HEK293 (cell line): ENCODE data around the gene SNX8.

Source experiments
- CTCF ChIA-PET: fragments of 350-600 bp; formaldehyde crosslinking; extraction: SDS; loops from one replicate; lab custom pipeline; 2021; ENCODE audit warnings: antibody characterized with exemption; lab: Yijun Ruan, JAX
- POLR2A ChIA-PET: fragments of 300-600 bp; formaldehyde crosslinking; extraction: SDS; loops from one replicate; lab custom pipeline; 2020; ENCODE audit warnings: antibody characterized with exemption, inconsistent platforms; lab: Yijun Ruan, JAX
- H3K27ac ChIP-seq: fragments of 200-500 bp; sonication (Bioruptor generic); 2 replicates; pipeline ENCODE4 v1.5.1; 2014; ENCODE audit warnings: low read depth, low read length, control low read depth, inconsistent platforms; ENCODE audit errors: extremely low read depth
- H3K36me3 ChIP-seq, 2 experiments: fragments of 200-500 bp in 1 of 2; sonication (Bioruptor generic) in 1 of 2; 1 replicate in 1 of 2; 2 replicates in 1 of 2; pipeline ENCODE4 v1.5.1; 2014 to 2017; ENCODE audit warnings: inconsistent platforms in 2 of 2, low read length in 2 of 2; ENCODE audit not compliant: control insufficient read depth in 2 of 2, insufficient read depth in 1 of 2
- H3K4me1 ChIP-seq: fragments of 200-500 bp; sonication (Bioruptor generic); 2 replicates; pipeline ENCODE4 v1.5.1; 2014; ENCODE audit warnings: mild to moderate bottlenecking, low read length, inconsistent platforms; ENCODE audit not compliant: control insufficient read depth, insufficient read depth
- H3K4me3 ChIP-seq: 2 replicates; pipeline ENCODE4 v1.5.1; 2011; ENCODE audit warnings: low read depth, mild to moderate bottlenecking, control low read depth, low read length, moderate library complexity
- H3K9me3 ChIP-seq: fragments of 200-500 bp; sonication (Bioruptor generic); 2 replicates; pipeline ENCODE4 v1.5.1; 2014; ENCODE audit warnings: low read depth, low read length, inconsistent platforms; ENCODE audit not compliant: control insufficient read depth, insufficient read depth
- BCL6B ChIP-seq: fragments of 450-650 bp; formaldehyde crosslinking; IDR thresholded peaks from 2 replicates; pipeline ENCODE4 v1.5.1; 2017; ENCODE audit warnings: missing biosample characterization, missing genetic modification characterization
- EGR2 ChIP-seq: fragments of 450-650 bp; formaldehyde crosslinking; IDR thresholded peaks from 2 replicates; pipeline ENCODE4 v1.5.1; 2016; ENCODE audit warnings: low read depth, missing biosample characterization, missing genetic modification characterization
- KLF1 ChIP-seq: fragments of 450-650 bp; formaldehyde crosslinking; IDR thresholded peaks from 2 replicates; pipeline ENCODE4 v1.5.1; 2016; ENCODE audit warnings: missing biosample characterization, missing genetic modification characterization
- KLF10 ChIP-seq: fragments of 450-650 bp; IDR thresholded peaks from 2 replicates; pipeline ENCODE4 v1.5.1; 2018; ENCODE audit warnings: missing biosample characterization, mild to moderate bottlenecking, missing genetic modification characterization
- KLF7 ChIP-seq: fragments of 450-650 bp; formaldehyde crosslinking; IDR thresholded peaks from 2 replicates; pipeline ENCODE4 v1.5.1; 2016; ENCODE audit warnings: missing biosample characterization, missing genetic modification characterization, borderline replicate concordance
- MEIS1 ChIP-seq: sonication (generic); formaldehyde crosslinking; IDR thresholded peaks from 2 replicates; pipeline ENCODE4 v1.8.1; 2022; ENCODE audit warnings: missing genetic modification reagents, mild to moderate bottlenecking, borderline replicate concordance
- MYNN ChIP-seq: fragments of 450-650 bp; formaldehyde crosslinking; IDR thresholded peaks from 2 replicates; pipeline ENCODE4 v1.5.1; 2016; ENCODE audit warnings: missing biosample characterization, missing genetic modification characterization, borderline replicate concordance
- PRDM10 ChIP-seq: fragments of 450-650 bp; formaldehyde crosslinking; IDR thresholded peaks from 2 replicates; pipeline ENCODE4 v1.5.1; 2016; ENCODE audit warnings: missing biosample characterization, missing genetic modification characterization
- SP3 ChIP-seq: fragments of 450-650 bp; formaldehyde crosslinking; IDR thresholded peaks from 2 replicates; pipeline ENCODE4 v1.5.1; 2016; ENCODE audit warnings: missing biosample characterization, missing genetic modification characterization
- ZBTB8A ChIP-seq: fragments of 450-650 bp; formaldehyde crosslinking; IDR thresholded peaks from 2 replicates; pipeline ENCODE4 v1.5.1; 2016; ENCODE audit warnings: missing biosample characterization, missing genetic modification characterization
- ZFHX2 ChIP-seq: fragments of 450-650 bp; formaldehyde crosslinking; conservative IDR thresholded peaks from 2 replicates; pipeline ENCODE4 v1.5.1; 2016; ENCODE audit warnings: missing biosample characterization, missing genetic modification characterization
- ZIC2 ChIP-seq: fragments of 450-650 bp; formaldehyde crosslinking; IDR thresholded peaks from 2 replicates; pipeline ENCODE4 v1.5.1; 2016; ENCODE audit warnings: missing biosample characterization, missing genetic modification characterization
- ZNF140 ChIP-seq: fragments of 450-650 bp; formaldehyde crosslinking; IDR thresholded peaks from 2 replicates; pipeline ENCODE4 v1.5.1; 2016; ENCODE audit warnings: missing biosample characterization, missing genetic modification characterization
- ZNF174 ChIP-seq: fragments of 450-650 bp; formaldehyde crosslinking; IDR thresholded peaks from 2 replicates; pipeline ENCODE4 v1.5.0; 2017; ENCODE audit warnings: missing biosample characterization, mild to moderate bottlenecking, missing genetic modification characterization
- ZNF2 ChIP-seq: fragments of 450-650 bp; formaldehyde crosslinking; IDR thresholded peaks from 2 replicates; pipeline ENCODE4 v1.5.1; 2016; ENCODE audit warnings: missing biosample characterization, missing genetic modification characterization
- ZNF202 ChIP-seq: fragments of 450-650 bp; formaldehyde crosslinking; IDR thresholded peaks from 2 replicates; pipeline ENCODE4 v1.5.1; 2016; ENCODE audit warnings: missing biosample characterization, missing genetic modification characterization, borderline replicate concordance
- ZNF214 ChIP-seq: fragments of 450-650 bp; formaldehyde crosslinking; IDR thresholded peaks from 2 replicates; pipeline ENCODE4 v1.5.1; 2017; ENCODE audit warnings: missing biosample characterization, mild to moderate bottlenecking, missing genetic modification characterization, borderline replicate concordance
- ZNF324 ChIP-seq: fragments of 450-650 bp; formaldehyde crosslinking; IDR thresholded peaks from 2 replicates; pipeline ENCODE4 v1.5.1; 2016; ENCODE audit warnings: missing biosample characterization, missing genetic modification characterization
- ZNF366 ChIP-seq: fragments of 450-650 bp; formaldehyde crosslinking; conservative IDR thresholded peaks from 2 replicates; pipeline ENCODE4 v1.5.1; 2016; ENCODE audit warnings: missing biosample characterization, missing genetic modification characterization
- ZNF404 ChIP-seq: fragments of 450-650 bp; formaldehyde crosslinking; IDR thresholded peaks from 2 replicates; pipeline ENCODE4 v1.5.1; 2017; ENCODE audit warnings: missing biosample characterization, missing genetic modification characterization
- ZNF521 ChIP-seq: fragments of 450-650 bp; formaldehyde crosslinking; IDR thresholded peaks from 2 replicates; pipeline ENCODE4 v1.5.1; 2017; ENCODE audit warnings: missing biosample characterization, mild to moderate bottlenecking, missing genetic modification characterization
- ZNF529 ChIP-seq: fragments of 450-650 bp; formaldehyde crosslinking; IDR thresholded peaks from 2 replicates; pipeline ENCODE4 v1.5.1; 2017; ENCODE audit warnings: missing genetic modification characterization, missing biosample characterization; ENCODE audit not compliant: insufficient replicate concordance
- ZNF530 ChIP-seq: fragments of 450-650 bp; formaldehyde crosslinking; IDR thresholded peaks from 2 replicates; pipeline ENCODE4 v1.5.1; 2016; ENCODE audit warnings: low read depth, missing biosample characterization, missing genetic modification characterization
- ZNF544 ChIP-seq: fragments of 450-650 bp; formaldehyde crosslinking; IDR thresholded peaks from 2 replicates; pipeline ENCODE4 v1.5.0; 2017; ENCODE audit warnings: missing biosample characterization, missing genetic modification characterization
- ZNF768 ChIP-seq: fragments of 450-650 bp; formaldehyde crosslinking; IDR thresholded peaks from 2 replicates; pipeline ENCODE4 v1.5.1; 2018; ENCODE audit warnings: missing biosample characterization, mild to moderate bottlenecking, missing genetic modification characterization
- ZNF830 ChIP-seq: fragments of 450-650 bp; IDR thresholded peaks from 2 replicates; pipeline ENCODE4 v1.5.0; 2018; ENCODE audit warnings: missing biosample characterization, missing genetic modification characterization, low read depth, mild to moderate bottlenecking, moderate library complexity
- TF ChIP-seq, protein P1 (sequence below): fragments of 450-650 bp; formaldehyde crosslinking; IDR thresholded peaks from 2 replicates; pipeline ENCODE4 v1.5.1; 2017; ENCODE audit warnings: missing biosample characterization, missing genetic modification characterization
- TF ChIP-seq, protein P2 (sequence below): fragments of 450-650 bp; formaldehyde crosslinking; IDR thresholded peaks from 2 replicates; pipeline ENCODE4 v1.5.1; 2016; ENCODE audit warnings: missing biosample characterization, missing genetic modification characterization

The SNX8 gene

DNA sequence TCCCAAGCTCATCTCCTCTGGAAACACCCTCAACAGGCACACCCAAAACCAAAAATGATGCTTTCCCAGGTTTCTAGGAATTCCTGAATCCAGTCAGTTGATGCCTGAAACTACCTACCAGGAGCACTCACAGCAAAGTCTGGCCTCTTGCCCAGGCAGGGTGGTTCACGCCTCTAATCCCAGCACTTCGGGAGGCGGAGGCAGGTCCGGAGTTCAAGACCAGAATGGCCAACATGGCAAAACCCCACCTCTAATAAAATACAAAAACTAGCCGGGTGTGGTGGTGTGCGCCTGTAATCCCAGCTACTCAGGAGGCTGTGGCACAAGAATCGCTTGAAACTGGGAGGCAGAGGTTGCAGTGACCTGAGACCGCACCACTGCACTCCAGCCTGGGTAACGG lies 83.4 kb downstream of the SNX8 start:
- Histone ChIP-seq H3K27ac (no peak overlapping the region), H3K36me3 (peaks cover 15 to 63% of the 10 kb centered on the region in 2 experiments), H3K9me3 (no peaks in the 10 kb centered on the region), H3K4me1 (peaks cover 2% of the 10 kb centered on the region; the same call in 1 of the 2 replicates), H3K4me3 (no peak overlapping the region)
- POLR2A ChIA-PET = no interaction called here
- no peak for TF ChIP-seq ZNF404
- no peak for TF ChIP-seq ZNF214 (tag by site-specific recombination)
- TF ChIP-seq ZBTB8A = no peak
- TF ChIP-seq KLF1 (tag by site-specific recombination) = peak; percentile 61; the same call in 1 of the 2 replicates
- no peak for TF ChIP-seq ZNF530 (tag by site-specific recombination)
- no peak for TF ChIP-seq ZNF202 (tag by site-specific recombination)
- TF ChIP-seq ZNF174 (tag by site-specific recombination) = no peak
- TF ChIP-seq ZNF140 (tag by site-specific recombination) = no peak
- no peak for TF ChIP-seq KLF7 (tag by site-specific recombination)
- peak; percentile 88 for TF ChIP-seq BCL6B
- CTCF ChIA-PET = interaction anchor here (0.6 to 2.8 kb wide), 3 partner anchors 10 to 117 kb away, joined by 3 to 7 read pairs (median 4); partner anchors contain the start of genes MRM2 and NUDT1

GRCh38 chr7:2230226-2230625 lies 84.0 kb downstream of the SNX8 start:
- ChIA-PET POLR2A (no interaction called here), CTCF (interaction anchor here (0.6 to 2.8 kb wide), 3 partner anchors 11 to 118 kb away, joined by 3 to 7 read pairs (median 3); partner anchors contain the start of genes MRM2 and NUDT1)
- H3K4me3 ChIP-seq = no peak overlapping the region
- H3K27ac ChIP-seq = no peak overlapping the region
- H3K36me3 ChIP-seq = peaks cover 14 to 63% of the 10 kb centered on the region in 2 experiments
- TF ChIP-seq MYNN (tag by site-specific recombination) = no peak
- TF ChIP-seq ZIC2 (tag by site-specific recombination) = no peak
- TF ChIP-seq EGR2 (tag by site-specific recombination) = no peak
- TF ChIP-seq, protein P1, sequence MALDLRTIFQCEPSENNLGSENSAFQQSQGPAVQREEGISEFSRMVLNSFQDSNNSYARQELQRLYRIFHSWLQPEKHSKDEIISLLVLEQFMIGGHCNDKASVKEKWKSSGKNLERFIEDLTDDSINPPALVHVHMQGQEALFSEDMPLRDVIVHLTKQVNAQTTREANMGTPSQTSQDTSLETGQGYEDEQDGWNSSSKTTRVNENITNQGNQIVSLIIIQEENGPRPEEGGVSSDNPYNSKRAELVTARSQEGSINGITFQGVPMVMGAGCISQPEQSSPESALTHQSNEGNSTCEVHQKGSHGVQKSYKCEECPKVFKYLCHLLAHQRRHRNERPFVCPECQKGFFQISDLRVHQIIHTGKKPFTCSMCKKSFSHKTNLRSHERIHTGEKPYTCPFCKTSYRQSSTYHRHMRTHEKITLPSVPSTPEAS (tag by site-specific recombination) = no peak
- no peak for TF ChIP-seq ZNF830 (tag by site-specific recombination)
- no peak for TF ChIP-seq SP3
- no peak for TF ChIP-seq MEIS1 (CRISPR knock-in tag)
- no peak for TF ChIP-seq ZNF529 (tag by site-specific recombination)
- no peak for TF ChIP-seq ZNF2 (tag by site-specific recombination)
- TF ChIP-seq, protein P2, sequence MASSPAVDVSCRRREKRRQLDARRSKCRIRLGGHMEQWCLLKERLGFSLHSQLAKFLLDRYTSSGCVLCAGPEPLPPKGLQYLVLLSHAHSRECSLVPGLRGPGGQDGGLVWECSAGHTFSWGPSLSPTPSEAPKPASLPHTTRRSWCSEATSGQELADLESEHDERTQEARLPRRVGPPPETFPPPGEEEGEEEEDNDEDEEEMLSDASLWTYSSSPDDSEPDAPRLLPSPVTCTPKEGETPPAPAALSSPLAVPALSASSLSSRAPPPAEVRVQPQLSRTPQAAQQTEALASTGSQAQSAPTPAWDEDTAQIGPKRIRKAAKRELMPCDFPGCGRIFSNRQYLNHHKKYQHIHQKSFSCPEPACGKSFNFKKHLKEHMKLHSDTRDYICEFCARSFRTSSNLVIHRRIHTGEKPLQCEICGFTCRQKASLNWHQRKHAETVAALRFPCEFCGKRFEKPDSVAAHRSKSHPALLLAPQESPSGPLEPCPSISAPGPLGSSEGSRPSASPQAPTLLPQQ (tag by site-specific recombination) = no peak
- no peak for TF ChIP-seq ZNF366 (tag by site-specific recombination)
- no peak for TF ChIP-seq ZNF768 (tag by site-specific recombination)
- no peak for TF ChIP-seq KLF10 (tag by site-specific recombination)
- TF ChIP-seq PRDM10 (tag by site-specific recombination) = no peak
- TF ChIP-seq ZFHX2 (tag by site-specific recombination) = no peak
- TF ChIP-seq ZNF324 (tag by site-specific recombination) = no peak
- TF ChIP-seq ZNF521 (tag by site-specific recombination) = no peak
- no peak for TF ChIP-seq ZNF544 (tag by site-specific recombination)
- no peaks in the 10 kb centered on the region for H3K9me3 ChIP-seq
- peaks cover 2% of the 10 kb centered on the region; the same call in 1 of the 2 replicates for H3K4me1 ChIP-seq
